HG02870 (cell line): ENCODE results near the gene LPGAT1.

Experiments used
- ATAC-seq: cut with Tn5 transposase; IDR thresholded peaks from one replicate; pipeline ENCODE4 v1.9.1; 2021; ENCODE audit warnings: mild to moderate bottlenecking, moderate library complexity; ENCODE audit not compliant: unreplicated experiment

The LPGAT1 gene

GRCh38 chr1:211828584-211829342 is 1.8 kb downstream of the LPGAT1 start:
- ATAC-seq: no peak

DNA sequence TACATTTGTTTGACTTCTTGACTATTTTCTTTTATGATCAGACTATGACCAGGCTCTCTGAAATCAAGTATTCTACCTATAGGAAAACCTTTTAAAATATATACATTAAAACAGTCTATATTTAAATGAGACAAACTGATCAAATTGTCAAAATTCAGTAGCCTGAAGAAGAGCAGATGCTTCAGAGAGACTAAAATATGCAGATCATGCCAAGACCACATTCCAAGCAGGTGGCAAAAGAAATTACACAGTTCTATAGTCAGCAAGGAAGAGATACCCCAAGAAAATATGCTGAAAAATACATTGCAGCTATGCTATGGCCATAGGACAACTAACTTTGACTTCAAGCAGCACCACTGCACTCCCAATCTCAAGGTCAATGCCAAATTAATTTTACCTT is 3.5 kb downstream of the LPGAT1 start:
- no peak for ATAC-seq

DNA sequence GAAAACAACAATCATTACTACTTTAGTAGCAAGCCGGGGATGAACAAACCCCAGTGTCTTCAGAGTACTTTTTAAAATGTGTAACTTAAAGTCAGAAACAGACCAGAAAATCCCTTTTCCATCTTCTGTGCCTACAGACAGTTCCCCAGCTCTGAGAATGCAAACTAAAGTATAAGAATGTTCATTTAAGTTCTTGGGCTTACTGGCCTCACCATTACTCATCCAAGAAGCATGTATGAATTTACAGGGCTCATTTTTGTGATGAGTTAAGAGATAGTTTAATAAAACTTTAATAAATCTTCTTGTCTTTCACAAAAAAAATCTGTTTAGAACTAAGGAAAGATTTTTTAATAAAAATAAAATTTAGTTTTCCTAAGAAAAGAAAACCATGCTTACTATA is 4.6 kb downstream of the LPGAT1 start:
- no peak for ATAC-seq

DNA sequence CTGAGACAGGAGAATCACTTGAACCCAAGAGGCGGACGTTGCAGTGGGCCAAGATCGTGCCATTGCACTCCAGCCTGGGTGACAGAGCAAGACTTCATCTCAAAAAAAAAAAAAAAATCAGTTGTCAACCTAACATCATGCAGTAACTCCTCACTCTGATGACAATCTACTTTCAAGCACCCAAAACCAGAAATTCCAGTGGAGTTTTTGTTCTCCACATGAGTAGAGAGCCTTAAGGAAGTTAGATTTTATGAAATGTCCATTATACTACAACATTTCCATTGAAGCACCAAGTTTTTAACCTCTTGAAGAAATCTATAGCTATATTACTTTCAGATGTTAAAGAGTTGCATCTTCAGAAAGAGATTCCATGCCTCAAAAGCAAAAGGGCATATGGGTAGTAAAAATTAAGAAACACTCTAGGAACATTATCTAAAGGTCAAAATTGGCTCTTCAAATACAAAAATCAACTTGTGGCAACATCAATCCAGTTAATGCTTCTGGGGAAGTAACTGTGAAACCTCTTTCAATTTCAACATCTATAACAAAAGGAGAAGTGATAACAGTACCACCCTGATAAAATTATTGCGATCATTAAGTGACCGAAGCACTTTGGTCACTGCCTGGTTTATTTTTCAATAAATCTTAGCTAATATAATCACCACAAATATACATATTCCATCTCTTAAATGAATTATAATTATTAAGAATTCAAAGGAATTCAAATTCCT is 7.7 kb downstream of the LPGAT1 start:
- ATAC-seq: no peak

DNA sequence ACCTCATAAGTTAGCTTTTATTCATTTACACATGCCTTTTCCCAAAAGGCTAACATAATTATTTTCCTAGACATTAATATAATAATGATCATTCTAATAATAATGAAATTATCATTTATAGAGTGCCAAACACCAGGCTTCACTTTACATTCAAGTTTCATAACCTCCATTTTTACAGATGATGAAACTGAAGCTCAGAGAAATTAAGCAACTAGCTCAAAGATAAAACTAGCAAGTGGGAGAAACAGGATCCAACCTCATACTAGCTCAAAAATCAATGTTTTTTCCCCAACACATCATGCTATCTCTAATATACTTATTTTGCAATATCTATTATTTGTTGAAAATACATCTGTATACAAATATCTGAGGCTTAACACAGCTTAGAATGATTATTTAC is 14.0 kb downstream of the LPGAT1 start:
- no peak for ATAC-seq

DNA sequence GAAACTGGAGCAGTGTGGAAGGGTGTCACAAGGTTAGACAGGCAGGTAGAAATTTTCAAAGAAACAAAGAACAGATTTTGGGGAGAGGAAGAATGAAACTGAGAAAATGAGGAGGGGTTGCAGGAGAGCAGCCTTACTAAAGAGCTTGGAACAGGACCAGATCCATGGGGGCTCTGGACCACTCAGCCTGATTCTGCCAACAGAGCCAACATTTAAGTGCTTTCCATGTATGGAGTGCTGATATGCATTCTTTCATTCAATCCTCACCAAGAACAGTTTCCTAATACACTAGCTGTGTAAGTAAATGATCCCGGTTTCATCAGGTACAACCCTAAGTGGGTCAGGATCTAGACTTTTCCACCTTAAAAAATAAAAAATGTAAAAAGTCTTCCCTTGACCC is 16.2 kb downstream of the LPGAT1 start:
- no peak for ATAC-seq

- no peak for ATAC-seq
These were observed 17.0 kb downstream of the LPGAT1 start for GRCh38 chr1:211813590-211813989.

GRCh38 chr1:211812584-211812983 is 18.0 kb downstream of the LPGAT1 start:
- ATAC-seq: no peak

- no peak for ATAC-seq
These were observed 18.7 kb downstream of the LPGAT1 start for GRCh38 chr1:211811848-211812247.

DNA sequence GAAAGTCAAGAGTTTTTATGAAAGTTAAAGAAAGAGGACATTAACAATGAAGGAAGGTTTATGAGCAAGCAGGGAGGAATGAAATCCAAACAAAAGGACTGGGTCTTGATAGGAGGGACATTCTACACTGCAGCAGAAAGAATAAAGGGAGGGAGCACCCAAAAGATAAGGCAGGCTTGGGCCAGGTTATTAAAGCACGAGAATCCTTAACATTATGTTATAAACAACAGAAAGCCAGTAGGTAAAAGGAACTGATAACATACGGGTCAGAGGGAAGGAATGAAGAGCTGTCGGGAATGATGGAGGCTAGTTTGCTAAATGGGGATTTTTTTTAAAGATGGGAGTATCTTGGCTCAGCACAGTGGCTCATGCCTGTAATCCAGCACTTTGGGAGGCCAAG is 19.4 kb downstream of the LPGAT1 start:
- no peak for ATAC-seq

- no peak for ATAC-seq
These were observed 22.1 kb downstream of the LPGAT1 start for GRCh38 chr1:211808475-211808874.

- ATAC-seq: no peak
These were observed 25.6 kb downstream of the LPGAT1 start for GRCh38 chr1:211804915-211805314.

GRCh38 chr1:211800925-211801607 is 29.5 kb downstream of the LPGAT1 start:
- no peak for ATAC-seq

GRCh38 chr1:211797994-211798393 is 32.6 kb downstream of the LPGAT1 start:
- ATAC-seq: no peak

DNA sequence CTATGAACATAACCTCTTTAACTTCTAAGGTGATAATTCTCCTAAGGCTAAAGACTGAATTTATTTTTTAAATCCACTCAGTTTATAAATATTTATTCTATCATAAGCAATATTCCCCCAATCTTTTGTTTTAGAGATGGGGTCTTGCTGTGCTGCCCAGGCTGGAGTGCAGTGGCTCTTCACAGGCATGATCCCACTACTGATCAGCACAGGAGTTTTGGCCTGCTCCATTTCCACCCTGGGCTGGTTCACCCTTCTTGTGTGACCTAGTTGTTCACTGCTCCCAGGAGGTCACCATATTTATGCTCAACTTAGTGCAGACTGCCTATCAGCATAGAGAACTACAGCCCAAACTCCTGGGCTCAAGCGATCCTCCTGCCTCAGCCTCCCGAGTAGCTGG is 38.6 kb downstream of the LPGAT1 start:
- no peak for ATAC-seq

DNA sequence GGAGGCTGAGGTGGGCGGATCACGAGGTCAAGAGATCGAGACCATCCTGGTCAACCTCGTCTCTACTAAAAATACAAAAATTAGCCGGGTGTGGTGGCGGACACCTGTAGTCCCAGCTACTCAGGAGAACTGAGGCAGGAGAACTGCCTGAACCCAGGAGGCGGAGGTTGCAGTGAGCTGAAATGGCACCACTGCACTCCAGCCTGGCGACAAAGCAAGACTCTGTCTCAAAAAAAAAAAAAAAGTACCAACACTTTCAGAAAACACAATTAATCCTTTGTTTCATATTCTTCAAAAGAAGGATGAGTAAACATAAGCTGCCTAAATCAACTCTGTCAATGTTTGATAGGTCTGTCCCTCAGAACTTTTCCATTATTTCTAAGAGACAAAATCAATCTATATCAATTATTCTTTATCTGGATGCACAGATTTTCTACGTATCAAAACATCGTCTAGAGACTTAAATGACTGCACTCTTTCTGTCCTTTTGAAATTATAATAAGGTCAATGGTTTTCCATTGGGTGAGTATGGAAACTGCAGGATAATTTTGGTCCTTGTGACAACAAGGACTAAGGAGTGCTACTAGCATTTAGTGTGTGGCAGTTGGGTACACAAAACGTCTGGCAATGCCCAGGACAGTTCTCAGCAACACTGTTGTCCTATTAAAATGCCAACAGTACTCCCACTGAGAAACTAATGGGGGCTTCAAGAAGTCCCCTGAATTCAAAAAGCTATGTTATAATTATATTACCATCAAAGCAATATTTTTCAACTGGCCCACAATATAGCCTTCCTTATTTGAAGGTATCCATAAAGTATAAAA is 40.7 kb downstream of the LPGAT1 start:
- ATAC-seq: no peak

DNA sequence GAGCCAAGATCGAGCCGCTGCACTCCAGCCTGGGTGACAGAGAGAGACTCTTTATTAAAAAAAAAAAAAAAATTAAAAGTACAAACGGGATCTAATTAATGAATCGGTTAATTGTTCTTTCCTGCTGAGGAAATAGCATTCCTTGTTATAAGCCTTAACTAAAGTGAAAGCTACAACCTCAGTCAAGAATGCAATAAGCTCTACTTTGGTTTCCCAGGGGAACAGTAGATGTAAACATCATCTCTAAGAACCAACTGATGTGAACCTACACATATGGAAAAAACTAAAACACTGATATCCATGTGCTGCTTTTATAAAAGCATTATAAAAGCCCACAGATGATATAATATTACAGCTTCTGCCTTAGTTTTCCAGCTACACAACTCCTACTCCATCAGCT is 41.9 kb downstream of the LPGAT1 start:
- no peak for ATAC-seq

- ATAC-seq: no peak
These were observed 46.7 kb downstream of the LPGAT1 start for GRCh38 chr1:211783897-211784296.

GRCh38 chr1:211783266-211783665 is 47.3 kb downstream of the LPGAT1 start:
- ATAC-seq: no peak

DNA sequence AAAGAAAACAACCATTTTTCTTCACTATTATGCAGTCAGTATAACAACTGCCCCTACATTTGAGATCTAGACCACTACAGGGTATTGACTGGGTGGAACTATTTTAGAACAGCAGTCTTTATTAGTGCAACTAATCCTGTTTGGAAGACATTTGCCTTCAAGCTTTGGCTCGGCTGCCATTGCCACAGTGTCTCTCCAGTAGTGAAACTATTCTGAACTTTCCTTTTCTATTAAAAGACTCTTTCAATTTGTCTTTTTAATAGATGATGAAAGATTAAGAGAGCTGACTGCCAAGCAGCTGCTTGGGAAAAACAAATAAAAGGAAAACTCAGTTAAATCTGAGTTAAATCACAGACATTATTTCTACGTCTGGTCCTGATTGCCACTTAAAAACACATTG is 49.3 kb downstream of the LPGAT1 start:
- no peak for ATAC-seq

DNA sequence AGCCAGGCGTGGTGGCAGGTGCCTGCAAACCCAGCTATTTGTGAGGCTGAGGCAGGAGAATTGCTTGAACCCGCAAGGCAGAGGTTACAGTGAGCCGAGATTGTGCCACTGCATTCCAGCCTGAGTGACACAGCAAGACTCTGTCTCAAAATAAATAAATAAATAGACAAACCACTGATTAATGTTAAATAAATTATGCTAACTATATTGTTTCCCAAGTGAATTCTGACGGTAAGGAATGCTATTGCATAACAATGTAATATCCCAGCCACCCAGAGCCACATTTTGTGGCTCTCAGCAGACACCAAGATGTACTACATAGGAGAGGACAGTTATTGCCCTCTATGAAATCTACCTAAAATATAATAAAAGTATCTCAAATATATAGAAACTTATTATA is 55.4 kb downstream of the LPGAT1 start:
- no peak for ATAC-seq
